ENCODE results near the gene PRRT4.

PRRT4 gene

GRCh38 chr7:128361411-128362379, at the start of gene PRRT4:
PRRT4 (minus strand) TSS chr7:128361690.
- DNase-seq, result peak; percentile 31

GRCh38 chr7:128410451-128410753, 48.9 kb upstream of the PRRT4 start:
- DNase-seq, result no peak

- DNase-seq, result peak; percentile 81
These were observed 48.3 kb upstream of the PRRT4 start, which contains the start of gene IMPDH1 for GRCh38 chr7:128409596-128410450. IMPDH1 (minus strand) TSS chr7:128409982; CDS start chr7:128409901, 81 bp downstream.

GRCh38 chr7:128408709-128409595, 47.5 kb upstream of the PRRT4 start:
- DNase-seq, result no peak

- DNase-seq, result no peak
These were observed 46.5 kb upstream of the PRRT4 start for GRCh38 chr7:128407751-128408708.

GRCh38 chr7:128407233-128407589, 45.7 kb upstream of the PRRT4 start:
- DNase-seq, result no peak

- no peak for DNase-seq
These were observed 45.1 kb upstream of the PRRT4 start for GRCh38 chr7:128406314-128407232.

GRCh38 chr7:128405471-128406313, 44.2 kb upstream of the PRRT4 start:
- DNase-seq, result peak; percentile 63

- DNase-seq, result no peak
These were observed 43.5 kb upstream of the PRRT4 start for GRCh38 chr7:128404886-128405470.

- no peak for DNase-seq
These were observed 42.7 kb upstream of the PRRT4 start for GRCh38 chr7:128404143-128404681.

GRCh38 chr7:128403676-128404075, 42.2 kb upstream of the PRRT4 start:
- no peak for DNase-seq

- no peak for DNase-seq
These were observed 40.9 kb upstream of the PRRT4 start for GRCh38 chr7:128402356-128402755.

- DNase-seq, result no peak
These were observed 39.1 kb upstream of the PRRT4 start for GRCh38 chr7:128400566-128400965.

GRCh38 chr7:128399991-128400390, 38.5 kb upstream of the PRRT4 start:
- no peak for DNase-seq

GRCh38 chr7:128398841-128399135, 37.3 kb upstream of the PRRT4 start:
- DNase-seq, result no peak

GRCh38 chr7:128398016-128398840, 36.7 kb upstream of the PRRT4 start:
- peak; percentile 18 for DNase-seq

GRCh38 chr7:128396357-128396756, 34.9 kb upstream of the PRRT4 start:
- no peak for DNase-seq

GRCh38 chr7:128395748-128396147, 34.3 kb upstream of the PRRT4 start:
- no peak for DNase-seq

Data from stimulated activated naive CD4-positive, alpha-beta T cell treated with Interleukin-2 at 50 U/mL for 16 hours (primary cell).